Measurements from ENCODE around the gene OLA1.

The OLA1 gene

GRCh38 chr2:174205562-174205961, 42.8 kb downstream of the OLA1 start:
- TF ChIP-seq GATA2 (IDR thresholded peaks at IDR 0.05; ENCODE audit: low read depth, low read length) = no peak
- TF ChIP-seq GATA3 (IDR thresholded peaks at IDR 0.05; ENCODE audit: low read depth, low read length) = no peak

DNA sequence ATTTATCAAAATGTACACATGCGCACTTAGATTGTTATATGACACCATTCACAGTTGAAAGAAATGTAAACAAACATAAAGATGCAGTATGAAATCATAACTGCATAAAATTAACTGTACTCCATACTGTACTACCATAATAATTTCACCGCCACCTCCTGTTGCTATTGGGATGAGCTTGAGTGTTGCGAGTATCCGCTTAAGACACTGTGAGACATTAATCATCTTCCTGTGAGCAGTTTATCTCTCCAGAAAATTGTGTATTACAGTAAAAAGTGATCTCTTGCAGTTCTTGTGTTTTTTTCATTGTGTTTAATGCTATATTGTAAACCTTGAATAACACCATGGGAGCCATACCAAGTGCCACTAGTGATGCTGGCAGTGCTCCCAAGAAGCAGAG, 46.1 kb downstream of the OLA1 start:
- no peak for TF ChIP-seq GATA2 (IDR thresholded peaks at IDR 0.05; ENCODE audit: low read depth, low read length)
- TF ChIP-seq GATA3 (IDR thresholded peaks at IDR 0.05; ENCODE audit: low read depth, low read length) = no peak

GRCh38 chr2:174198846-174199564, 49.3 kb downstream of the OLA1 start:
- TF ChIP-seq GATA2 (IDR thresholded peaks at IDR 0.05; ENCODE audit: low read depth, low read length) = no peak
- TF ChIP-seq GATA3 (IDR thresholded peaks at IDR 0.05; ENCODE audit: low read depth, low read length) = no peak

DNA sequence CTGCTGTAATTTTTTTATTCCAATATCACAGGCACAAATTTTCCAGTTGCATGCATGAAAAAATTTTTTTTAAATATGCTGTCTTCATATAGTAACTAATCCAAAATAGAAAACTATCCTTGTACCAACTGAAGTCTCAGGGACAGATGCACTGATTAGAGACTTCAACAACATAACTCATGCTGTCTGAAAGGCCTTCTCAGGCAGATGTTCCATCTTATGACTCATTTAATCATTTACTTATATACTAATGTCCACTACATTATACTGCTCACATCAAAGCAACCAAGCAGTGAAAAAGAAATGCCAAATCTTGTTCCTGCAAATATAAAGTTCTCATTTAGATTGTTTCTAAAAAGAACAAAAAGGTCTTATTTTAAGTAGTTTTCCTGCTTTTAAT, 53.1 kb downstream of the OLA1 start:
- TF ChIP-seq GATA2 (IDR thresholded peaks at IDR 0.05; ENCODE audit: low read depth, low read length) (no peak), GATA3 (IDR thresholded peaks at IDR 0.05; ENCODE audit: low read depth, low read length) (no peak)

DNA sequence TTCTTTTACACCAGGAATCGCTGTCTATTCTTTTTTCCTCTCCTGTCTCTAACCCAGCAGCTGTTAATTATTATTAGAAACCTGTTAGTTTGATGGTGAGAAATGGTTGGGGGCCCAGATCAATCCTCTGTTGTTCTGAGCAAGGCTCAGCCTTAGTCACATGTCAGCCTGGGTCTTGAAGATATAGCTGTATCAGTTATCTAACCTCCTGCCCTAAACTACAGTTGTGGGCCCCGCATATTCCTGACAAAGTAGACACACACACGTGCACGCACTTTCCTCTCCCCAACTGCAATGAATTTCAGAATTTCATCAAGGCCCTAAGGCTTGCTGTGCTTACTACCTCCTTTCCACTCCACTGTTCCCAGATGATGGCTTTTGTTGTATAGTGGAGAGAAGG, 54.6 kb downstream of the OLA1 start:
- TF ChIP-seq GATA3 (IDR thresholded peaks at IDR 0.05; ENCODE audit: low read depth, low read length) (no peak), GATA2 (IDR thresholded peaks at IDR 0.05; ENCODE audit: low read depth, low read length) (no peak)

- TF ChIP-seq GATA2 (IDR thresholded peaks at IDR 0.05; ENCODE audit: low read depth, low read length) (no peak), GATA3 (IDR thresholded peaks at IDR 0.05; ENCODE audit: low read depth, low read length) (no peak)
These were observed 55.7 kb downstream of the OLA1 start for GRCh38 chr2:174192664-174193063.

DNA sequence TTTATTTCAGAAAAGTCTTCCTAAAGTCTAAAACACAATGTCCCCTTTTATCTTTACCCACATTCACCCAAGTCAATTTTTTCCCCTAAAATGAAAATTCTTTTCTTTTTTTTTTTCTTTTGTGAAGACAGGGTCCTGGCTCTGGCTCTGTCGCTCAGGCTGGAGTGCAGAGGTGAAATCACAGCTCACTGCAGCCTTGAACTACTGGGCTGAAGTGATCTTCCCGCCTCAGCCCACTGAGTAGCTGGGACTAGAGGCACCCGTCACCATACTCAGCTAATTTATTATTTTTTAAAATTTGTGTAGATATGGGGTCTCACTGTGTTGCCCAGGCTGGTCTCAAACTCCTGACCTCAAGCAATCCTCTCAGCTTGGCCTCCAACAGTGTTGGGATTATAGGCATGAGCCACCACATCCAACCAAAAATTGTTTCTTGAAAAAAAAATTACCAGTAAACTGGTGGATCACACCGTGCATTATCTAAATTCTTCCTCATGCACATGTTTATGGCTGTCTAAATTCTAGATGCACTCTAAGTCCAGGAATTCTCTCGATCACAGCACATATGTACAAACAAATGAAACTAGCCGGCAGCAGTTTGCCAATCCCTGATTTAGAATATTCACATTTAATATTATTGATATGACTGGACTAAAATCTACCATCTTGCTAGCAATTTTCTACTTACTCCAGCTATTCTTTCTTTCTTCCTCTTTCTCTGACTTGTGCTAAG, 56.8 kb downstream of the OLA1 start:
- TF ChIP-seq GATA2 (IDR thresholded peaks at IDR 0.05; ENCODE audit: low read depth, low read length) (no peak), GATA3 (IDR thresholded peaks at IDR 0.05; ENCODE audit: low read depth, low read length) (no peak)

GRCh38 chr2:174184915-174185314, 63.4 kb downstream of the OLA1 start:
- TF ChIP-seq GATA3 (IDR thresholded peaks at IDR 0.05; ENCODE audit: low read depth, low read length) (no peak), GATA2 (IDR thresholded peaks at IDR 0.05; ENCODE audit: low read depth, low read length) (no peak)

DNA sequence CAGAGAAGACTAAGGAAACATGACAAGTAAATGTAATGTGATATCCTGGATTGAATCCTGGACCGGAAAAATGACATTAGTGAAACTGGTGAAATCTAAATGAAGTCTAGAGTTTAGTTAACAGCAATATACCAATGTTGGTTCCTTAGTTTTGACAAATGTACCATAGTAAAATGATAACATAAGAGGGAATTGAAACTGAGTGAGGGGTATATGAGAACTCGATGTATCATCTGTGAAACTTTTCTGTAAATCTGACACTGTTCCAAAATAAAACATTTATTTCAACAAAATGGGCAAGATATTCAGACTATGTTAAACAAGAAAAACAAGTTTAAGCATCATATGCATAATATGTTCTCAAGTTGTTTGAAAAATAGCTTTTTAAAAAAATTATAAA, 63.8 kb downstream of the OLA1 start:
- TF ChIP-seq GATA3 (IDR thresholded peaks at IDR 0.05; ENCODE audit: low read depth, low read length) = no peak
- no peak for TF ChIP-seq GATA2 (IDR thresholded peaks at IDR 0.05; ENCODE audit: low read depth, low read length)

GRCh38 chr2:174183076-174183475, 65.3 kb downstream of the OLA1 start:
- TF ChIP-seq GATA2 (IDR thresholded peaks at IDR 0.05; ENCODE audit: low read depth, low read length) = no peak
- no peak for TF ChIP-seq GATA3 (IDR thresholded peaks at IDR 0.05; ENCODE audit: low read depth, low read length)

DNA sequence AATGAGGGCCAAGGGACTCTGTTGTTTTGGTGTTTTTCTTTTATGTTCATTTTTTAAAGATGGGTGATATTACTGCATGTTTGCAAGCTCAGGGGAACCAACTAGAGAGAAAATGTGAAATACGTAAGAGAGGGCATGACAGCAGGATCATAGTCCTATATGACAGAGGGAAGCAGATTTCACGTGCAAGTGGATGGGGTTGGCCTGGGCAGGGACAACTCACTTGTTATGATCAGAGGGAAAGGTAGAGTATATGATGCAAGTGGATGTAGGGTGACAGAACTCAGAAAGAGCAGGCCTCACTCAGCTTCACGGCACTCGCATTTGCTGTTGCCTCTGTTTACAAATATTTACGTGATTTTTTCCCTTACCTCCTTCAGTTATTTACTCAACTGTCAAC, 67.0 kb downstream of the OLA1 start:
- TF ChIP-seq GATA3 (IDR thresholded peaks at IDR 0.05; ENCODE audit: low read depth, low read length) = no peak
- no peak for TF ChIP-seq GATA2 (IDR thresholded peaks at IDR 0.05; ENCODE audit: low read depth, low read length)

- TF ChIP-seq GATA3 (IDR thresholded peaks at IDR 0.05; ENCODE audit: low read depth, low read length) = no peak
- no peak for TF ChIP-seq GATA2 (IDR thresholded peaks at IDR 0.05; ENCODE audit: low read depth, low read length)
These were observed 67.6 kb downstream of the OLA1 start for GRCh38 chr2:174180726-174181236.

DNA sequence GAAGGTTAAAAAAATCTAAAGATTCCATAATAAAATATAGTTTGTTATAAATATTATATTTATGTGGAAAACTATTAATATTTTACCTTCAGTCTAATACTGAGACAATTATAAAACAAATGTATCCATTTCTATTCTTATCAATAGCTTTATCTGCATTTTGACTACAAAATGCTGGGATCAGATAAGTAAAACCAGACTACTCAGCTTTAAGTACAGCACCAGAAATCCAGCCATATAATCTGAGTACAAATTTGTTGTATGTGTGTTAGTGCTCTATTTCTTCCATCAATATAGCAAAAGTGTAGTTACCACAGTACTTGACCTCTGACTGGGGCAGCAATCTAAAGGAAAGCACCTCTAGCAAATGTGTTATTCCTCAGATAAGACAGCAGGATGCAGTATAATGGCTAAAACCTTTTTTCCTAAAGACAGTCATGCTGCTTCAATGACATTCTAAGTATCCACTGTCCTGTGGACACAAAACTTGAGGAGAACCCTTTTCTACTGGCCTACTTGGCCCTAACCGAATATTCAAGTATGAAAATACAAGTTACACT, 68.1 kb downstream of the OLA1 start:
- TF ChIP-seq GATA2 (IDR thresholded peaks at IDR 0.05; ENCODE audit: low read depth, low read length) = peak; percentile 48; the same call in 1 of the 2 replicates
- peak; percentile 95 for TF ChIP-seq GATA3 (IDR thresholded peaks at IDR 0.05; ENCODE audit: low read depth, low read length)

- TF ChIP-seq GATA3 (IDR thresholded peaks at IDR 0.05; ENCODE audit: low read depth, low read length) (no peak), GATA2 (IDR thresholded peaks at IDR 0.05; ENCODE audit: low read depth, low read length) (no peak)
These were observed 70.9 kb downstream of the OLA1 start for GRCh38 chr2:174177316-174177890.
